ENCODE results near the gene PACSIN2. TPM values are rescaled to one million over a fixed set of nuclear protein-coding genes. Genes with fewer than 3 reads are reported as not detected.

Gene PACSIN2
- total and polyA plus RNA-seq, 4 donors, result 40.3 to 149 (median 84.0) TPM

DNA sequence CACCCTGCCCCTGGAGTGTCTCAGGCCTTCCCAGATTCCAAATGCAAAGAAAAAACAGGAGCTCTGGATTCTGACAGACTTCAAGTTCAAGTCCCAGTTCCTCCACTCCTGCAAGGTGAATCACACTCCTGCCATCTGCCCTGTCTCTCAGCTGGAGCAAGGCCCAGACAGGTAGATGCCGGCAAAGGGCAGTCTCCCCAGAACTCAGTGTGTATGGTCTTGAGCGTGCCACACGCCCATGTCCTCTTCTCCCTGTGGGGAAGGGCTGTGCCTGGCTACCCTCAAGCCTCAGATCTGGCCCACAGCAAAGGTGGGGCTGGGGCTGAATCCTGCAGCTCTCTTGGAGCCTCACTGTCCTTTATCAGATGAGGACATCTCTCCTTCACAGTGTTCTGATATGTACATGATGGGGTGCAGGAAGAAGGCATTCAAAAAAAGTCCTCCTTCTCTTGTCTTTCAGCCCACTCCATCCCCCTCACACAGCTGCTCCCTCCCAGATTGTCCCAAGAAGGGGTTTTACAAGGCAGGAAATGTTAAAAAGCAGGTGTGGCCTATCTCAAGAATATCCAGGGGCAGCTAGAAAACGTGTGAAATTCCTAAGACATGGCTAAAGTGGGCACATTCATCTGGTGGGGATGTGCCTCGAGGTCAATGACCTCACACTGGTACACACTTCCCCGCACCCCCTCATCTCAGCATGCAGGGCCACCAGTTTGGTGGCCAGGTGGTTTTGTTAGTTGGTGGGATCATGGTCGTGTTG is 130.2 kb downstream of the PACSIN2 start:
- Histone ChIP-seq H3K27me3 (ENCODE audit: control insufficient read depth in 3 of 3, insufficient read depth in 3 of 3, low read length in 2 of 3) (no peaks in the 10 kb centered on the region), H3K9me3 (ENCODE audit: control insufficient read depth in 4 of 4, insufficient read depth in 3 of 4, low read length in 3 of 4) (no peaks in the 10 kb centered on the region), H3K4me3 (no peak overlapping the region), H3K4me1 (ENCODE audit: control insufficient read depth in 5 of 5, insufficient read depth in 5 of 5, low read length in 5 of 5) (peaks cover 0 to 14% (median 0%) of the 10 kb centered on the region in 5 donors), H3K36me3 (ENCODE audit: control insufficient read depth in 4 of 4, insufficient read depth in 4 of 4, low read length in 4 of 4) (peaks cover 6 to 72% (median 31%) of the 10 kb centered on the region in 4 donors), H3K9ac (ENCODE audit: insufficient read depth in 1 of 2, low read length in 2 of 2) (no peak overlapping the region), H3K27ac (ENCODE audit: low read depth in 1 of 2, low read length in 1 of 2) (peak overlapping the region in 1 of 2 donors; percentile 7)
- DNase-seq (no peak), ATAC-seq (ENCODE audit: insufficient read depth, low FRiP score) (no peak)
- WGBS, 2 donors, result 77 to 89% methylated on average over 7 of the region's 7 CpGs
- TF ChIP-seq, protein P1, sequence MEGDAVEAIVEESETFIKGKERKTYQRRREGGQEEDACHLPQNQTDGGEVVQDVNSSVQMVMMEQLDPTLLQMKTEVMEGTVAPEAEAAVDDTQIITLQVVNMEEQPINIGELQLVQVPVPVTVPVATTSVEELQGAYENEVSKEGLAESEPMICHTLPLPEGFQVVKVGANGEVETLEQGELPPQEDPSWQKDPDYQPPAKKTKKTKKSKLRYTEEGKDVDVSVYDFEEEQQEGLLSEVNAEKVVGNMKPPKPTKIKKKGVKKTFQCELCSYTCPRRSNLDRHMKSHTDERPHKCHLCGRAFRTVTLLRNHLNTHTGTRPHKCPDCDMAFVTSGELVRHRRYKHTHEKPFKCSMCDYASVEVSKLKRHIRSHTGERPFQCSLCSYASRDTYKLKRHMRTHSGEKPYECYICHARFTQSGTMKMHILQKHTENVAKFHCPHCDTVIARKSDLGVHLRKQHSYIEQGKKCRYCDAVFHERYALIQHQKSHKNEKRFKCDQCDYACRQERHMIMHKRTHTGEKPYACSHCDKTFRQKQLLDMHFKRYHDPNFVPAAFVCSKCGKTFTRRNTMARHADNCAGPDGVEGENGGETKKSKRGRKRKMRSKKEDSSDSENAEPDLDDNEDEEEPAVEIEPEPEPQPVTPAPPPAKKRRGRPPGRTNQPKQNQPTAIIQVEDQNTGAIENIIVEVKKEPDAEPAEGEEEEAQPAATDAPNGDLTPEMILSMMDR (IDR thresholded peaks at IDR 0.05; ENCODE audit: control extremely low read depth, extremely low read depth), result no peak

DNA sequence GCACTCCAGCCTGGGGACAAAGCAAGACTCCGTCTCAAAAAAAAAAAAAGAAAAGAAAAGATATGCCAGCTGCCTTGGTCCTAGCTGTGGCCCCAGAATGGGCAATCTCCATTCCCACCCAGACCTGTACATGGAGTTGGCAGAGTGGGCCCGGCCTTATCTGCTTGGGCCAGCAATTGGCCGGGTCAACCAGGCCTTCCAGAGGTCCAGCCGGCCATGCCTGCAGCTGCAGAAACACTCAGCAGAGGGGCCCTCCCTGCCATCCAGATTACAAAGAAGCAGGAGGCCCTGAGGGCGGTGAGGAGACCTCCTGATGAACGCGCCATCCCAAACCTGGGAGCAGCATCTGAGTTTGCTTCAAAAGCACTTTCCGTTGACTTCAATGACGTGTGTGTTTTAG is 131.0 kb downstream of the PACSIN2 start:
- Histone ChIP-seq H3K27me3 (ENCODE audit: control insufficient read depth in 3 of 3, insufficient read depth in 3 of 3, low read length in 2 of 3) (no peaks in the 10 kb centered on the region), H3K4me1 (ENCODE audit: control insufficient read depth in 5 of 5, insufficient read depth in 5 of 5, low read length in 5 of 5) (peaks cover 0 to 15% (median 0%) of the 10 kb centered on the region in 5 donors), H3K9me3 (ENCODE audit: control insufficient read depth in 4 of 4, insufficient read depth in 3 of 4, low read length in 3 of 4) (no peaks in the 10 kb centered on the region), H3K4me3 (no peak overlapping the region), H3K9ac (ENCODE audit: insufficient read depth in 1 of 2, low read length in 2 of 2) (no peak overlapping the region), H3K27ac (ENCODE audit: low read depth in 1 of 2, low read length in 1 of 2) (no peak overlapping the region), H3K36me3 (ENCODE audit: control insufficient read depth in 4 of 4, insufficient read depth in 4 of 4, low read length in 4 of 4) (peaks cover 5 to 75% (median 33%) of the 10 kb centered on the region in 4 donors)
- 94 to 95% methylated on average over 9 of the region's 9 CpGs for WGBS, 2 donors
- DNase-seq (no peak), ATAC-seq (ENCODE audit: insufficient read depth, low FRiP score) (no peak)
- TF ChIP-seq, protein P1 (IDR thresholded peaks at IDR 0.05; ENCODE audit: control extremely low read depth, extremely low read depth), result no peak

DNA sequence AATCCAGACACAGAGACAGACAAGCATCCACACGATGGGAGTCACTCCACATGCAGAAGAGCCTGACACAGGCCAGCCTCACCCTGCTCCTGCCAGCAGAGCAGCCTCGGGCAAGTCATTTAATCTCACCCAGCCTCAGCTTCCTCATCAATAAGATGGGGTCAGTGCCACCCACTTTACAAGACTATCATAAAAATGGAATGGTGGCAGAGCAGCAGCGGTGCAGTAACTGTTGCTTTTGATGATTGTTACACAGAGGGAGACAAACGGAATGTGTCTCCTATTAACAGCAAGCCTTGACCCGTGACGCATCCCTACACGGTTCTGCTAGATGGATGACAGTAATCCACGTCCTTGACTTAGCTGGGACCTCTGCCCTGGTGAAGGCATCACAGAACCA is 131.8 kb downstream of the PACSIN2 start:
- no peak overlapping the region for H3K4me3 ChIP-seq
- 90 to 92% methylated on average over 8 of the region's 8 CpGs for WGBS, 2 donors
- no peaks in the 10 kb centered on the region for H3K9me3 ChIP-seq (ENCODE audit: control insufficient read depth in 4 of 4, insufficient read depth in 3 of 4, low read length in 3 of 4)
- H3K36me3 ChIP-seq (ENCODE audit: control insufficient read depth in 4 of 4, insufficient read depth in 4 of 4, low read length in 4 of 4), result peaks cover 0 to 76% (median 30%) of the 10 kb centered on the region in 4 donors
- no peak for ATAC-seq (ENCODE audit: insufficient read depth, low FRiP score)
- TF ChIP-seq, protein P1 (IDR thresholded peaks at IDR 0.05; ENCODE audit: control extremely low read depth, extremely low read depth), result no peak
- H3K27ac ChIP-seq (ENCODE audit: low read depth in 1 of 2, low read length in 1 of 2), result no peak overlapping the region
- no peaks in the 10 kb centered on the region for H3K27me3 ChIP-seq (ENCODE audit: control insufficient read depth in 3 of 3, insufficient read depth in 3 of 3, low read length in 2 of 3)
- no peak for DNase-seq
- H3K4me1 ChIP-seq (ENCODE audit: control insufficient read depth in 5 of 5, insufficient read depth in 5 of 5, low read length in 5 of 5), result peaks cover 0 to 12% (median 0%) of the 10 kb centered on the region in 5 donors
- H3K9ac ChIP-seq (ENCODE audit: insufficient read depth in 1 of 2, low read length in 2 of 2), result no peak overlapping the region
